ENCODE data around the gene FSIP1. TPM values are rescaled to one million over a fixed set of nuclear protein-coding genes. Genes with fewer than 3 reads are reported as not detected.

Gene FSIP1
- total and polyA plus RNA-seq, 12 donors: 0.15 to 4.4 (median 0.89) TPM

DNA sequence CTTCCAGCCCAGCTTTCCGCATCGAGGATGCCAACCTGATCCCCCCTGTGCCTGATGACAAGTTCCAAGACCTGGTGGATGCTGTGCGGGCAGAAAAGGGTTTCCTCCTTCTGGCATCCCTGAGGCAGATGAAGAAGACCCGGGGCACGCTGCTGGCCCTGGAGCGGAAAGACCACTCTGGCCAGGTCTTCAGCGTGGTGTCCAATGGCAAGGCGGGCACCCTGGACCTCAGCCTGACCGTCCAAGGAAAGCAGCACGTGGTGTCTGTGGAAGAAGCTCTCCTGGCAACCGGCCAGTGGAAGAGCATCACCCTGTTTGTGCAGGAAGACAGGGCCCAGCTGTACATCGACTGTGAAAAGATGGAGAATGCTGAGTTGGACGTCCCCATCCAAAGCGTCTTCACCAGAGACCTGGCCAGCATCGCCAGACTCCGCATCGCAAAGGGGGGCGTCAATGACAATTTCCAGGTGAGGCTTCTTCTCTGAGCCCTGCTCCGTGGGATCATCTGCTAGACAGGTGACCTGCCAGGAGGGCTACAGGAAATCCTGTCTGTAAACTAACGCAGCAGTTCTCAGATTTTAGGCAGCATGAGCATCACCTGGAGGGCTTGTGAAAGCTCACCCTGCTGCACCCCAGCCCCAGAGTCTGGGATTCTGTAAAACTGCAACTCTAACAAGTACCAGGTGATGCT, 200.2 kb downstream of the FSIP1 start:
- no peak for ATAC-seq
- peaks cover 5 to 86% (median 55%) of the 10 kb centered on the region in 9 donors for H3K4me1 ChIP-seq
- peak in 1 of 2 donors; percentile 35 for DNase-seq
- WGBS, 2 donors: 53 to 54% methylated on average over 20 of the region's 20 CpGs
- H3K9me3 ChIP-seq: no peaks in the 10 kb centered on the region
- H3K36me3 ChIP-seq: peaks cover 0 to 58% (median 44%) of the 10 kb centered on the region in 9 donors
- TF ChIP-seq CTCF (IDR thresholded peaks at IDR 0.05): no peak
- peak overlapping the region in 7 of 10 donors; percentile 84 to 97 (median 93) for H3K27ac ChIP-seq
- peaks cover 0 to 7% (median 0%) of the 10 kb centered on the region in 7 donors for H3K27me3 ChIP-seq
- H3K4me3 ChIP-seq: peak overlapping the region; percentile 5 to 88 (median 67)
- intact Hi-C loops (cut with DNase I): loop anchor here (2.0 to 10.0 kb wide), 16 partner anchors 118 to 878 kb away; no protein-coding TSS in a partner anchor

- intact Hi-C loops (cut with DNase I): loop anchor here (2.0 to 10.0 kb wide), 19 partner anchors 117 to 877 kb away; no protein-coding TSS in a partner anchor
- ATAC-seq (peak; percentile 6 to 66 (median 44)), DNase-seq (peak; percentile 44 to 49)
- Histone ChIP-seq H3K27ac (peak overlapping the region in 8 of 10 donors; percentile 83 to 97 (median 93)), H3K27me3 (peaks cover 0 to 7% (median 0%) of the 10 kb centered on the region in 7 donors), H3K36me3 (peaks cover 0 to 52% (median 39%) of the 10 kb centered on the region in 9 donors), H3K4me1 (peaks cover 5 to 80% (median 55%) of the 10 kb centered on the region in 9 donors), H3K9me3 (no peaks in the 10 kb centered on the region), H3K4me3 (peak overlapping the region; percentile 19 to 88 (median 67))
- 57 to 61% methylated on average over 13 of the region's 13 CpGs for WGBS, 2 donors
- peak in 8 of 9 donors; percentile 14 to 54 (median 42) for TF ChIP-seq CTCF (IDR thresholded peaks at IDR 0.05)
Measured at GRCh38 chr15:39581793-39582285, 200.8 kb downstream of the FSIP1 start.

DNA sequence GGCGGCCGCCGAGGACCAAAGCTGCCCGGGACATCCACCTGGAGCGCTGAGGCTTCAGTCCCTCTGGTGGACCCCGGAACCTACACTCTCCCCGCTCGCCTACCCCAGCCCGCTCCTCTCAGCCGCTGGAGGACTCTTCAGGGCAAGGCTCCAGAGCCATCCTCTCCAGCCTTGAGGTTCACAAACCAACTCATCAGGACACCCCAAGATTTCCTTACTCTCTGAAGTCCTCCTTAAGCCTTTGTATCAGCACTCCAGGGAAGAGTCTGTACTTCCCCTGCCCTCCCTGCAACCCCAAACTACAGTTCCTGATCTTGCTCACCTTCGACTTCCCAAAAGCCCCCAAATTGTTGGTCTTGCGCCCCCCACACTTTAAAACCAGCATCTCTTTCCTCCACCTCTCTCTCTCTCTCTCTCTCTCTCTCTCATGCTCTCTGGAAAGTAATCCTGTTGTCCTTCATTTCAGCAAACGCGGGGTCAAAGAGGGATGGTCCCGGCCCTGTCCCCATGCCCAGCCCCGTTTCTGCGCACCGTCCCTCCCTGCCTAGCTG, 201.3 kb downstream of the FSIP1 start:
- Histone ChIP-seq H3K36me3 (peaks cover 0 to 47% (median 33%) of the 10 kb centered on the region in 9 donors), H3K9me3 (no peaks in the 10 kb centered on the region), H3K27ac (peak overlapping the region; percentile 83 to 97 (median 92)), H3K4me3 (peak overlapping the region; percentile 19 to 88 (median 67)), H3K27me3 (peaks cover 0 to 7% (median 0%) of the 10 kb centered on the region in 7 donors), H3K4me1 (peaks cover 5 to 75% (median 50%) of the 10 kb centered on the region in 9 donors)
- intact Hi-C loops (cut with DNase I): loop anchor here (2.0 to 10.0 kb wide), 19 partner anchors 117 to 877 kb away; no protein-coding TSS in a partner anchor
- no peak for TF ChIP-seq CTCF (IDR thresholded peaks at IDR 0.05)
- 10 to 16% methylated on average over 18 of the region's 18 CpGs for WGBS, 2 donors
- DNase-seq: no peak
- ATAC-seq: peak in 2 of 8 donors; percentile 0 to 2

Measured in heart right ventricle (tissue), 16 donors.